Astrocyte (in vitro differentiated cells and primary cell): Measurements from ENCODE around the gene TIGIT. TPM values are rescaled to one million over a fixed set of nuclear protein-coding genes. Genes with fewer than 3 reads are reported as not detected.

ENCODE experiments used
- DNase-seq: peaks from one replicate; pipeline ENCODE4 v3.0.0-alpha.2; 2010; ENCODE audit warnings: low read depth
- FAIRE-seq: peaks from 2 replicates; lab custom pipeline; 2011; peaks lifted over from hg19 to GRCh38; lab: Jason Lieb, UNC
- H2AFZ ChIP-seq: 2 replicates; pipeline ENCODE4 v1.6.0; 2012; ENCODE audit warnings: low read depth, low read length, inconsistent platforms
- H3K27ac ChIP-seq: 2 replicates; pipeline ENCODE4 v1.5.1; 2011; ENCODE audit warnings: low read depth, low read length, inconsistent platforms
- H3K27me3 ChIP-seq: 2 replicates; pipeline ENCODE4 v1.6.0; 2011; ENCODE audit warnings: low read length, inconsistent platforms; ENCODE audit not compliant: insufficient read depth
- H3K36me3 ChIP-seq: 2 replicates; pipeline ENCODE4 v1.5.1; 2011; ENCODE audit warnings: low read length, inconsistent platforms; ENCODE audit not compliant: insufficient read depth
- H3K4me1 ChIP-seq: 2 replicates; pipeline ENCODE4 v1.5.1; 2011; ENCODE audit warnings: low read length, inconsistent platforms; ENCODE audit not compliant: insufficient read depth
- H3K4me2 ChIP-seq: 2 replicates; pipeline ENCODE4 v1.6.0; 2012; ENCODE audit warnings: low read length, inconsistent platforms
- H3K4me3 ChIP-seq: 2 replicates; pipeline ENCODE4 v1.5.1; 2011; ENCODE audit warnings: low read depth, mild to moderate bottlenecking, low read length, inconsistent platforms; ENCODE audit not compliant: insufficient read depth
- H3K79me2 ChIP-seq: 2 replicates; pipeline ENCODE4 v1.6.0; 2012; ENCODE audit warnings: mild to moderate bottlenecking, low read length, inconsistent platforms; ENCODE audit not compliant: insufficient read depth
- H3K9ac ChIP-seq: 2 replicates; pipeline ENCODE4 v1.6.0; 2012; ENCODE audit warnings: mild to moderate bottlenecking, low read length, inconsistent platforms
- H3K9me3 ChIP-seq: 2 replicates; pipeline ENCODE4 v1.5.1; 2012; ENCODE audit warnings: low read depth, mild to moderate bottlenecking, low read length, inconsistent platforms; ENCODE audit not compliant: insufficient read depth
- H4K20me1 ChIP-seq: 2 replicates; pipeline ENCODE4 v1.6.0; 2012; ENCODE audit warnings: low read length, inconsistent platforms; ENCODE audit not compliant: insufficient read depth
- H3K27ac Mint-ChIP-seq: one replicate; pipeline ENCODE4 v1.8.0; 2021; ENCODE audit warnings: mild to moderate bottlenecking, mixed read lengths; ENCODE audit not compliant: unreplicated experiment
- H3K27me3 Mint-ChIP-seq: one replicate; pipeline ENCODE4 v1.8.0; 2021; ENCODE audit warnings: low read depth, mixed read lengths; ENCODE audit not compliant: unreplicated experiment
- H3K36me3 Mint-ChIP-seq: one replicate; pipeline ENCODE4 v1.8.0; 2021; ENCODE audit warnings: low read depth, mixed read lengths; ENCODE audit not compliant: unreplicated experiment
- H3K4me1 Mint-ChIP-seq: one replicate; pipeline ENCODE4 v1.8.0; 2021; ENCODE audit warnings: low read depth, mixed read lengths; ENCODE audit not compliant: unreplicated experiment
- H3K4me3 Mint-ChIP-seq: one replicate; pipeline ENCODE4 v1.8.0; 2021; ENCODE audit warnings: mild to moderate bottlenecking, moderate library complexity, mixed read lengths; ENCODE audit not compliant: unreplicated experiment
- H3K9me3 Mint-ChIP-seq: one replicate; pipeline ENCODE4 v1.8.0; 2021; ENCODE audit warnings: mild to moderate bottlenecking, mixed read lengths; ENCODE audit not compliant: unreplicated experiment
- CTCF ChIP-seq: IDR thresholded peaks from 2 replicates; pipeline ENCODE4 v1.5.1; 2011; ENCODE audit warnings: low read depth, mild to moderate bottlenecking, inconsistent platforms, low read length, moderate library complexity; ENCODE audit not compliant: insufficient read depth
- EZH2 ChIP-seq: IDR thresholded peaks from 2 replicates; pipeline ENCODE4 v1.6.1; 2012; ENCODE audit warnings: mild to moderate bottlenecking, low read length, inconsistent platforms; ENCODE audit not compliant: insufficient read depth
- total RNA-seq: library from RNA; stranded (reverse); gene quantifications from 2 replicates; pipeline ENCODE4 v1.2.1, GENCODE V29; 2021

Gene TIGIT
- total RNA-seq, 1 donor from 2014 or later = not detected

GRCh38 chr3:114323546-114324254, 29.9 kb downstream of the TIGIT start:
- H3K79me2 ChIP-seq = no peaks in the 10 kb centered on the region
- no peaks in the 10 kb centered on the region for H3K36me3 ChIP-seq
- TF ChIP-seq CTCF (no peak), EZH2 (no peak)
- H3K4me3 ChIP-seq = no peak overlapping the region
- Mint-ChIP-seq H3K4me1 (peaks cover 14% of the 10 kb centered on the region), H3K36me3 (no peaks in the 10 kb centered on the region), H3K27ac (no peak overlapping the region), H3K27me3 (no peaks in the 10 kb centered on the region), H3K4me3 (no peak overlapping the region), H3K9me3 (no peaks in the 10 kb centered on the region)
- no peaks in the 10 kb centered on the region for H4K20me1 ChIP-seq
- no peak overlapping the region for H3K9ac ChIP-seq
- H3K4me1 ChIP-seq = no peaks in the 10 kb centered on the region
- FAIRE-seq (no peak), DNase-seq (no peak)
- H3K9me3 ChIP-seq = no peaks in the 10 kb centered on the region
- H3K27me3 ChIP-seq = no peaks in the 10 kb centered on the region
- H2AFZ ChIP-seq = no peak overlapping the region
- no peak overlapping the region for H3K27ac ChIP-seq
- H3K4me2 ChIP-seq = no peak overlapping the region

DNA sequence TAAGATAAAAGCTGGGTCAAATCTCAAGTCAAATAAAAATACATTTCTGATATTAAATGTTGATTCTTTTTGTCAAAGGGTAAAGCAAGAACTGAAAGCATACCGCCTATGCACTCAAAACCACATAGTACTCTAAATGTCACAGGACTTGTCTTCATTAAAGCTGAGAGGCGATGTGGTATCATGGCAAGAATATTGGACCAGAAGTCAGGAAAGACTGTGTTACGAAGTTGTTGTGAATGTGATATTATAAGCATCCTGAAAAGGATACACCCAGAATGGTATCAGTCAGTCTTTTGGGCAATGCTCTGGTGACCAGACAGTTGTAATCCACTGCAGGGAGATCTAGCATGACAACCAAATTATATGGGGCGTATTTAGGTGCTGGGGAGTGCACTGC, 33.8 kb downstream of the TIGIT start:
- Histone ChIP-seq H4K20me1 (no peaks in the 10 kb centered on the region), H3K27me3 (no peaks in the 10 kb centered on the region), H3K9me3 (no peaks in the 10 kb centered on the region), H3K4me2 (no peak overlapping the region), H3K4me3 (no peak overlapping the region), H3K36me3 (peaks cover 5% of the 10 kb centered on the region), H3K9ac (no peak overlapping the region), H3K79me2 (no peaks in the 10 kb centered on the region), H3K4me1 (no peaks in the 10 kb centered on the region), H2AFZ (no peak overlapping the region), H3K27ac (no peak overlapping the region)
- H3K27me3 Mint-ChIP-seq = no peaks in the 10 kb centered on the region
- no peak overlapping the region for H3K27ac Mint-ChIP-seq
- no peak for TF ChIP-seq CTCF
- TF ChIP-seq EZH2 = no peak
- H3K36me3 Mint-ChIP-seq = peaks cover 3% of the 10 kb centered on the region
- no peak overlapping the region for H3K4me3 Mint-ChIP-seq
- H3K4me1 Mint-ChIP-seq = peaks cover 8% of the 10 kb centered on the region
- FAIRE-seq (no peak), DNase-seq (no peak)
- no peaks in the 10 kb centered on the region for H3K9me3 Mint-ChIP-seq

DNA sequence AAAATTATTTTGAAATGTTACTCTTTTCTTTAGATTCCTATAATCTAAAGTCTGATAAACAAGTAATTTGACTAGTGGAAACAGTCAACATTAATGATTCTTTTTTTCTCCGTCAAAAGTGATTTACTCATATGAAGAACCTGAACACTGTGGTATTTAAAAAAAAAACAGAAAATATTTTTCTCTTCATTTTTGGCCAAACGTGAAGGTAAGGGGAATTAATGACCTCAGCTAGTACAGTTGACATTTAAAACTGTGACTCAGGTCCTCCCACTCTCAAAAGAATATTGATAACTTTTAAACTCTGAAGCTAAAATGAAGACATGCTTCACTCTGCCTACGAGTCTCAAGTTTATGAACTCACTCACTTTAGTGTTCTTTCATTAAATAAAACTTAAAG, 34.5 kb downstream of the TIGIT start:
- Histone ChIP-seq H3K36me3 (peaks cover 5% of the 10 kb centered on the region), H3K4me3 (no peak overlapping the region), H3K4me2 (no peak overlapping the region), H3K9me3 (no peaks in the 10 kb centered on the region), H3K27me3 (no peaks in the 10 kb centered on the region), H2AFZ (no peak overlapping the region), H3K4me1 (no peaks in the 10 kb centered on the region), H3K9ac (no peak overlapping the region), H3K79me2 (no peaks in the 10 kb centered on the region), H3K27ac (no peak overlapping the region), H4K20me1 (no peaks in the 10 kb centered on the region)
- TF ChIP-seq EZH2 (no peak), CTCF (no peak)
- Mint-ChIP-seq H3K27me3 (no peaks in the 10 kb centered on the region), H3K4me3 (no peak overlapping the region), H3K4me1 (peaks cover 8% of the 10 kb centered on the region), H3K27ac (no peak overlapping the region), H3K9me3 (no peaks in the 10 kb centered on the region), H3K36me3 (peaks cover 3% of the 10 kb centered on the region)
- DNase-seq (no peak), FAIRE-seq (no peak)
